ENCODE measurements around the gene TMEM60.

- TF ChIP-seq CTCF (IDR thresholded peaks at IDR 0.05): no peak
- TF ChIP-seq POLR2A (IDR thresholded peaks at IDR 0.05): no peak
Observed at GRCh38 chr7:77796960-77797359, 1.3 kb downstream of the TMEM60 start.
